Measurements from ENCODE around the gene SMIM22.

DNA sequence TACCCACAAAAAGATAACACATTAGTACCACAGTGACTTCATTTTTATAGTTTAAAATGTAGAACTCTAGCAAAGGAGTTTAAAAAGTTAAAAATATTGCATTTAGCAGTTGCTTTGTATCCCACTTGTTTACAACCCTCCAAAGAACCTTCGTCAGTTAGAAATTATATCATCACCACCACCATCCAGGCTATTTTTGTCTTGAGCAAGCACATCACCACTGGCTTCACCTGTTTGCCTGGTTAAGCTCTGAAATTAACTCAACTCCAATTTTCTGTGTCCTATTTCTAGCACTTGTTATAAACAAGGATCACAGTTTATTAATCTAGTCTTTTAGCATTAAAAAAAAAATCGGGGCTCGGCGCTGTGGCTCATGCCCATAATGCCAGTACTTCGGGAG is 45.8 kb downstream of the SMIM22 start:
- TF ChIP-seq CTCF (IDR thresholded peaks at IDR 0.05; ENCODE audit: control extremely low read depth in 1 of 3, insufficient read depth in 1 of 3, low read depth in 1 of 3, low read length in 3 of 3) (no peak), RAD21 (IDR thresholded peaks at IDR 0.05 in 1 of 2, conservative IDR thresholded peaks at IDR 0.05 in 1 of 2; ENCODE audit: low read depth in 2 of 2, low read length in 2 of 2) (no peak), TAF1 (IDR thresholded peaks at IDR 0.05; ENCODE audit: low read depth, low read length) (no peak), E2F6 (IDR thresholded peaks at IDR 0.05) (no peak), JUN (IDR thresholded peaks at IDR 0.05; ENCODE audit: low read depth, low read length) (no peak), TAF7 (optimal IDR thresholded peaks at IDR 0.05; ENCODE audit: borderline replicate concordance, low read depth, low read length) (no peak), POLR2A (IDR thresholded peaks at IDR 0.05; ENCODE audit: control extremely low read depth in 1 of 2, low read depth in 2 of 2, low read length in 2 of 2) (no peak), SP1 (IDR thresholded peaks at IDR 0.05; ENCODE audit: low read depth, low read length) (no peak), RFX5 (IDR thresholded peaks at IDR 0.05; ENCODE audit: borderline replicate concordance, low read depth, low read length) (no peak), TCF12 (IDR thresholded peaks at IDR 0.05; ENCODE audit: low read depth, low read length) (no peak)
- TF ChIP-seq, protein P1, sequence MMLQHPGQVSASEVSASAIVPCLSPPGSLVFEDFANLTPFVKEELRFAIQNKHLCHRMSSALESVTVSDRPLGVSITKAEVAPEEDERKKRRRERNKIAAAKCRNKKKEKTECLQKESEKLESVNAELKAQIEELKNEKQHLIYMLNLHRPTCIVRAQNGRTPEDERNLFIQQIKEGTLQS (IDR thresholded peaks at IDR 0.05; ENCODE audit: insufficient read depth, low read depth, low read length): no peak

Measured in H1 (cell line).